GOT3 (cell line): ENCODE results near the gene PRDM7.
"Not testable (repeated sequence)": the region's sequence is repeated elsewhere in the genome, so short reads cannot be mapped to it uniquely, and the experiment has no call there.

ENCODE experiments used
- DNase-seq: peaks from one replicate; lab custom pipeline; 2025; ENCODE audit warnings: mixed read lengths; lab: John Stamatoyannopoulos, UW

PRDM7 gene

GRCh38 chr16:90012991-90013745, 64.0 kb downstream of the PRDM7 start:
- DNase-seq: no peak

DNA sequence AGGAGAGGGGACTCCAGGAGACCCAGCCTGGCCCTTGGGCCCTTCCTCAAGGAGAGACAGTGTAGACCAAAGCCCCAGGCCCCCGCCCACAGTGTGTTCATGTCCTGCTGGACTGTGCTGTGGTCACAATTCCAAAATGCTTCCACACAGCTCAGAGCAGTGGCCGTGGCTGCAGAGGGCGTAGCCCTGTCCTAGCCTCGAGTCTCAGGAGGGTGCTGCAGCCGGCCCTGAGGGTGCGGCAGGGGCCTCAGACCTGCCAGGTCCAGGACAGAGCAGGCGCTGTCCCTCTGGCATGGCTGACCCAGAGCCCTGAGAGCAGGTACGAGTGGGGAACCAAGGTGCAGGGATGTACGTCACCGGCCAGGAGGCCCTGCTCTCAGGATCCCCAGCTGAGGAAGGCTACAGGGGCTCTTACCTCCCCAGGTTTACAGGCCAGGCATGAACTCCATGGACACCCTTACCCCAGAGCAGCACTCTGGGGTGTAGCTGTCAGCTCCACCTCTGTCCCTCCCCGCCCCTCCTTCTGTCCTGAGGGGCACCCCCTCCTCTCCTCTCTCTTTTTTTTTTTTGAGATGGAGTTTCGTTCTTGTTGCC, 65.1 kb downstream of the PRDM7 start:
- DNase-seq: no peak

GRCh38 chr16:90011508-90011819, 65.7 kb downstream of the PRDM7 start:
- DNase-seq: no peak

GRCh38 chr16:90010676-90011507, 66.2 kb downstream of the PRDM7 start:
- no peak for DNase-seq

GRCh38 chr16:90009172-90009899, 67.8 kb downstream of the PRDM7 start:
- DNase-seq: no peak

GRCh38 chr16:90008708-90009145, 68.4 kb downstream of the PRDM7 start:
- DNase-seq: no peak

DNA sequence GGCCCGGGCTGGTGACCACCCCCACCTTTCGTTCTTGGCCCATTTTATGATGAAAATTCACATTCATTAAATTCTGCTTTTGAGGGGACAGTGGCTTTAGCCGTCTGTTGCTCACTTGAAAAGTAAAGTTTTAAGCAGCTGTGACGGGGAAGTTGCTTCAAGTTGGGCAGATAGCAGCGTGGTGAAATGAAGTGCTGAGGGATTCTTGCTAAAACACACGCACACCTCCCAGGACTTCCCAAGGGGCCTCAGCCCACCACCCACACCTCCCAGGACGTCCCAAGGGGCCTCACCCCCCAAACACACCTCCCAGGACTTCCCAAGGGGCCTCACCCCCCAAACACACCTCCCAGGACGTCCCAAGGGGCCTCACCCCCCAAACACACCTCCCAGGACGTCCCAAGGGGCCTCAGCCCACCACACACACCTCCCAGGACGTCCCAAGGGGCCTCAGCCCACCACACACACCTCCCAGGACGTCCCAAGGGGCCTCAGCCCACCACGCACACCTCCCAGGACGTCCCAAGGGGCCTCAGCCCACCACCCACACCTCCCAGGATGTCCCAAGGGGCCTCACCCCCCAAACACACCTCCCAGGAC, 69.4 kb downstream of the PRDM7 start:
- not testable (repeated sequence) for DNase-seq

GRCh38 chr16:90007015-90007414, 70.1 kb downstream of the PRDM7 start:
- DNase-seq: no peak
